GM21447 (cell line): Measurements from ENCODE around the gene CDH11.

ENCODE experiments used
- ATAC-seq: cut with Tn5 transposase; IDR thresholded peaks from one replicate; pipeline ENCODE4 v1.9.1; 2021; ENCODE audit not compliant: unreplicated experiment

Gene CDH11

GRCh38 chr16:64919929-64920607, 201.8 kb downstream of the CDH11 start:
- ATAC-seq, result no peak

DNA sequence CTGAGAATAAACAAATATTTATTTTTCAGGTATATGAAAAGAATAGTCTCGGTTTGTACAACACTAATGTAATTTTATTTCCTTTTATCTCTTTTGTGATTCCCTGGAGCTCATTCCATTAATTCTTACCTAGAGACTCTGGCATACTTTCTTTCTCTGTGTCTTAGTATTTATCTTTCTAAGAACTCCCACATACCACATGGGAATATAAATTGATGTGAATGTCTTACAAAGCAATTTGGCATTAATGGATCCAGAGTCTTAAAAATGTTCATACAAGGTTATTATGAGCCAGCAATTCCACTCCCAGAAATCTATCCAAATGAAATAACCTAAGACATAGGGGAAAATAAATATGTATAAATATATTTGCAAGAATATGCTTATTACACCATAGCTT, 202.7 kb downstream of the CDH11 start:
- ATAC-seq, result no peak

DNA sequence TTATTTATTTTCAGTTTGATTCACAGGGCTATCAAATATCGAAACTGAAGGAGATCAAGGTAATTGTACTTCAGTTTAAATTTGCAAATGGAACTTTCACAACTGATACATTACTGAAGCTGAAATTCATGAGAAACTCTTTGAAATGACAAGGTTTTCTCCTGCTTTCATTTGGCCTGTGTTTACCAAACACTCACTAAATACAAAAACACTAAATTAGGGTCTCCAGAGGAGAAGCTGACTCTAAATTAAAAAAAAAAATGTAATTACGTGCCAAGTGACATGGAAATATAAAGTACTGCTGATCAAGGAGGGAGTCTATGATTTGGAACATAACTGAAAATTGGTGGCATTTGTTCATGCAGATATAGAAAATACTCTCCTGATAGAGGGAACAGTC, 205.8 kb downstream of the CDH11 start:
- ATAC-seq, result no peak

DNA sequence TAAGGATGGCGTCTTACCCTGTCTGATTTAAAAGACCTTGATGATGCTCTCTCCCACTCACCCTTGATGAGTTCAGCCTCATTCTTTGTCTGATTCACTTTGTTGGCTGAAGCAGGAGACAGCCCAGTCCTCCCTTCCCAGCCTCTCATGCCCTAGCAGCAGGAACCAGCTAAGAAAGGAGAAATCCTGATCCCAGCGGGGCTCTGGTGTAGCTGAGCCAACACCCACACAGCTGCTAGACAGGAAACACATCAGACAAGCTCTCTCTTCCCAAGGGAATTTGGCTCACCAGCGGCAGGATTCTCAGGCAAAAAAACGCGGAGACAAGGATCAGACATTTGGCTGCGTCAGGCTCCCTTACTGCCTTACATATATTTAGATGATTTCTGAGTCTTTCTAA, 211.5 kb downstream of the CDH11 start:
- ATAC-seq, result no peak

DNA sequence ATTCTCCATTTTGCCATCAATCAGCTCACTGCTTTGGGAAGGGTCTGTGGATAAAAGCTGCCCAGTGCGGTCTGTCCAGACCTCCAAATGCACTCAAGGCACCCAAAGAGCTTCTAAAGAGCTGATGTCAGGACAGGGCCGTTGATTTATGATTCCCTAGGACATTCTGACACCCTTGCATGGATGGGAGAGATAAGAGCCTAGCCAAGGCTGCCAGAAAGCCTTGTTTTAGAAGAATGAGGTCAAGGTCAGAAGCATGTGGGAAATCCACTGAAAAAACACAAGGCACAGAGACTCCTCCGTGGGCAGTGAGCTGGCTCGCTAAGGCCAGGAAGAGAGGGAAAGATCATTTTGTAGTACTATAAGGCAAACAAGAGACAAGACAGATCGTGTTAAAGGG, 214.0 kb downstream of the CDH11 start:
- no peak for ATAC-seq

DNA sequence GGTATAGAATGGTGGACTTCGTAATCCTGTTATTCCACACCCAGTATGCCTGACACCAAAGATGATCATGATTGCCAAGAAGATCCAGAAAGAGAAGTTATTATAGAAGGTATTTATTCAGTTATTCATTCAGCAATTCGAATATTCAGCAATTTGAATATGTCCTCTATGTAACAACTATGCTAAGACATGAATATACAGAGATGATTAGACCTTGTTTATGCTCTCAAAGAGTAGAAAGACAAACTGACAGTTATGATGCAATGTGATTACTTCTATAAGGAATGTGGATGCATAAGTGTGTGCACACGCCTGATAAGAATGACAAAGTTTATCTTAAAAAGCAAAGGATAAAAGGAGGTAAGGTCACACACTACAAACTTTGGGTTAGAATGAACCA, 218.1 kb downstream of the CDH11 start:
- no peak for ATAC-seq

GRCh38 chr16:64900517-64900916, 221.3 kb downstream of the CDH11 start:
- no peak for ATAC-seq

DNA sequence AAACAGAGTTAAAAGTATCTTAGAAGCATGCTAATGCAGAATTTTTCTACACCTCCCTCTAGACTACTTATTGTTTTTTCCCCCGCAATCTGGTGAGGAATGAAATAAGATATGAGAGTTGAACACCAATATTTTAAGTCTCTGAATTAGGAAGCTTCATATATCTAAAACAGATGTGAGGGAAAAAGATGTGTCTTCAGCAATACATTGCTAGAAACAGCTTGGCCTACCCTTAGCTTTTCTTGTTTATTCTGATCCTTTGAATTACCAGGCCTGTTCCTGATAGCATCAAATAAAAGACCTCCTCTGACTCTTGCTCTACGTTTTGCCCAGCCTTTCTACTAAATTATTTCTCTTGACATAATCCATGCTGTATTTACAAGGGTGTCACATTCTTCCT, 221.8 kb downstream of the CDH11 start:
- no peak for ATAC-seq

- no peak for ATAC-seq
Measured at GRCh38 chr16:64898159-64898558, 223.7 kb downstream of the CDH11 start.
